AG09309 (cell line): ENCODE measurements around the gene SELENOM.
"Not testable (repeated sequence)": the region's sequence is repeated elsewhere in the genome, so short reads cannot be mapped to it uniquely, and the experiment has no call there.

Experiments
- DNase-seq: peaks from one replicate; pipeline ENCODE4 v3.0.0-alpha.2; 2010; ENCODE audit warnings: low read depth
- H3K4me3 ChIP-seq: 2 replicates; pipeline ENCODE4 v1.5.1; 2011; ENCODE audit warnings: mild to moderate bottlenecking, low read depth, low read length, moderate library complexity; ENCODE audit not compliant: control insufficient read depth
- TF ChIP-seq, protein P1 (sequence below): IDR thresholded peaks from 2 replicates; pipeline ENCODE4 v1.5.1; 2011; ENCODE audit warnings: mild to moderate bottlenecking, low read depth, low read length, inconsistent platforms; ENCODE audit not compliant: insufficient read depth, control insufficient read depth; ENCODE audit errors: missing control alignments

The SELENOM gene

DNA sequence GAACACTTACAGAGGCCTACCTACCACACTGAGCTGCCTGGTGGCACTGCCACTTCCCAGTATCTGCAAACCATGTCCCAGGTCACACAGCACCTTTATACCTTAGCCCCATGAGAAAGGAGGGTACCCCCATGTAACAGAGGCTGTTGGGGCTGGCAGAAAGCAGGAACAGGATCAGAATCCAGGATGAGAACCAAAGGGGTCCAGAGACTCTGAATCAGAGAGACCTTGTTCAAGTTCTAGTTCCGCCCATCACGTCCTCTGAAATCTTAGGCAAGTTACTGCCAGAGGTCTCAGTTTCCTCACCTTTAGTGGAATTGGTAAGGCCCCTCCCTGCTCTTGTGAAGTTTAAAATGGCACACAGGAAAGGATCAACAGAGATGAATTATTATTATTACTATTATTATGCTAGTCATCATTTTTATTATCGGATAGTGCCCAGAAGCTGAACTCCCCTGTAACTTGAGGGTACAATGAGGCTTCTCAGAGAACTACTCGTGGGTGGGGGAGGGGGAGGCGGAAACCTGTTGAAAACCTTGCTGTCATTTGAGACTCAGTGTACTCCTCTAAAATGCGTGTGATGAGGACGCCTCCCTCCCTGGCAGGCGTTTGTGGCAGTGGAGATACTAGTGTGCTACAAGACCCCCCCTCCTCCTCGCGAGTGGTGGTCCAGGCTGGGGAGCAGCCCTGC is 9.3 kb downstream of the SELENOM start:
- H3K4me3 ChIP-seq, result no peak overlapping the region
- TF ChIP-seq, protein P1, sequence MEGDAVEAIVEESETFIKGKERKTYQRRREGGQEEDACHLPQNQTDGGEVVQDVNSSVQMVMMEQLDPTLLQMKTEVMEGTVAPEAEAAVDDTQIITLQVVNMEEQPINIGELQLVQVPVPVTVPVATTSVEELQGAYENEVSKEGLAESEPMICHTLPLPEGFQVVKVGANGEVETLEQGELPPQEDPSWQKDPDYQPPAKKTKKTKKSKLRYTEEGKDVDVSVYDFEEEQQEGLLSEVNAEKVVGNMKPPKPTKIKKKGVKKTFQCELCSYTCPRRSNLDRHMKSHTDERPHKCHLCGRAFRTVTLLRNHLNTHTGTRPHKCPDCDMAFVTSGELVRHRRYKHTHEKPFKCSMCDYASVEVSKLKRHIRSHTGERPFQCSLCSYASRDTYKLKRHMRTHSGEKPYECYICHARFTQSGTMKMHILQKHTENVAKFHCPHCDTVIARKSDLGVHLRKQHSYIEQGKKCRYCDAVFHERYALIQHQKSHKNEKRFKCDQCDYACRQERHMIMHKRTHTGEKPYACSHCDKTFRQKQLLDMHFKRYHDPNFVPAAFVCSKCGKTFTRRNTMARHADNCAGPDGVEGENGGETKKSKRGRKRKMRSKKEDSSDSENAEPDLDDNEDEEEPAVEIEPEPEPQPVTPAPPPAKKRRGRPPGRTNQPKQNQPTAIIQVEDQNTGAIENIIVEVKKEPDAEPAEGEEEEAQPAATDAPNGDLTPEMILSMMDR, result no peak

GRCh38 chr22:31097539-31097938 is 9.8 kb downstream of the SELENOM start:
- DNase-seq, result not testable (repeated sequence)

More for the DNA sequence above, 9.3 kb downstream of the SELENOM start:
- no peak for DNase-seq

GRCh38 chr22:31096657-31097279 is 10.6 kb downstream of the SELENOM start:
- no peak for DNase-seq
- H3K4me3 ChIP-seq, result no peak overlapping the region
- TF ChIP-seq, protein P1, result no peak

More at GRCh38 chr22:31097539-31097938, 9.8 kb downstream of the SELENOM start:
- H3K4me3 ChIP-seq, result not testable (repeated sequence)

GRCh38 chr22:31095637-31096249 is 11.6 kb downstream of the SELENOM start:
- no peak overlapping the region for H3K4me3 ChIP-seq
- no peak for DNase-seq
- TF ChIP-seq, protein P1, result no peak

- no peak for DNase-seq
- TF ChIP-seq, protein P1, result no peak
- no peak overlapping the region for H3K4me3 ChIP-seq
These were observed 12.6 kb downstream of the SELENOM start for GRCh38 chr22:31094741-31095140.

GRCh38 chr22:31094021-31094551 is 13.3 kb downstream of the SELENOM start:
- no peak for DNase-seq
- no peak overlapping the region for H3K4me3 ChIP-seq
- TF ChIP-seq, protein P1, result no peak
